Endothelial cell of umbilical vein (primary cell): Measurements from ENCODE around the gene LGALS3BP. TPM values are rescaled to one million over a fixed set of nuclear protein-coding genes. Genes with fewer than 3 reads are reported as not detected.
A peak's percentile ranks its signal among the peaks of the same experiment; 100 is the strongest.

ENCODE experiments used
- BruUV-seq: library from RNA; stranded (reverse); fragments of 400-500 nt; replicated peaks from 2 replicates; lab custom pipeline; 2021; lab: Mats Ljungman, UMichigan
- CTCF ChIA-PET: fragments of 300-600, 350-600 bp; sonication (Branson Sonifier 250); formaldehyde crosslinking; loops from one replicate; lab custom pipeline; 2021; ENCODE audit warnings: antibody characterized with exemption, inconsistent platforms; lab: Charles Lee
- POLR2A ChIA-PET: fragments of 300-600, 350-600 bp; sonication (Branson Sonifier 250); formaldehyde crosslinking; loops from one replicate; lab custom pipeline; 2021; ENCODE audit warnings: antibody characterized with exemption, inconsistent platforms; lab: Charles Lee
- DNase-seq: peaks from one replicate; pipeline ENCODE4 v3.0.0-alpha.2; 2011; ENCODE audit warnings: low read depth, low spot score
- FAIRE-seq: peaks from 2 replicates; lab custom pipeline; 2011; peaks lifted over from hg19 to GRCh38; lab: Jason Lieb, UNC
- H2AFZ ChIP-seq: 2 replicates; pipeline ENCODE4 v1.6.0; 2012; ENCODE audit warnings: low read depth, low read length, control low read depth, inconsistent platforms
- H3K27ac ChIP-seq: 2 replicates; pipeline ENCODE4 v1.5.1; 2011; ENCODE audit warnings: low read depth, mild to moderate bottlenecking, control low read depth, low read length, moderate library complexity; ENCODE audit not compliant: insufficient read depth
- H3K27me3 ChIP-seq, 2 experiments: 2 replicates each; pipeline versions ENCODE4 v1.6.0 to v1.6.1; 2011; ENCODE audit warnings: low read length in 2 of 2, mixed read lengths in 1 of 2; ENCODE audit not compliant: control insufficient read depth in 2 of 2, insufficient read depth in 2 of 2
- H3K36me3 ChIP-seq, 2 experiments: 2 replicates in 1 of 2; 3 replicates in 1 of 2; pipeline ENCODE4 v1.5.1; 2011; ENCODE audit warnings: low read length in 2 of 2, mild to moderate bottlenecking in 1 of 2, moderate library complexity in 1 of 2; ENCODE audit not compliant: control insufficient read depth in 2 of 2, insufficient read depth in 2 of 2; ENCODE audit errors: extremely low read depth in 1 of 2
- H3K4me1 ChIP-seq: 3 replicates; pipeline ENCODE4 v1.5.1; 2011; ENCODE audit warnings: mild to moderate bottlenecking, low read length; ENCODE audit not compliant: control insufficient read depth, insufficient read depth; ENCODE audit errors: extremely low read depth
- H3K4me2 ChIP-seq: 2 replicates; pipeline ENCODE4 v1.6.1; 2011; ENCODE audit warnings: low read length, control low read depth, mixed read lengths; ENCODE audit not compliant: insufficient read depth
- H3K4me3 ChIP-seq, 3 experiments: fragments of 200-600 bp in 1 of 3; sonication (generic), shearing (Covaris generic) in 1 of 3; replicated peaks in 1 of 3; 2 replicates each; pipeline ENCODE4 v1.5.1; 2011 to 2016; ENCODE audit warnings: control low read depth in 3 of 3, low read length in 3 of 3, mild to moderate bottlenecking in 2 of 3, inconsistent platforms in 1 of 3, low read depth in 1 of 3, moderate library complexity in 1 of 3; ENCODE audit not compliant: insufficient read depth in 1 of 3
- H3K79me2 ChIP-seq: 2 replicates; pipeline ENCODE4 v1.6.0; 2012; ENCODE audit warnings: low read length, inconsistent platforms; ENCODE audit not compliant: control insufficient read depth, insufficient read depth
- H3K9ac ChIP-seq: replicated peaks from 2 replicates; pipeline ENCODE3; 2011; ENCODE audit warnings: low read length, control low read depth; ENCODE audit not compliant: insufficient read depth; ENCODE audit errors: extremely low read depth
- H3K9me1 ChIP-seq: replicated peaks from 3 replicates; pipeline ENCODE4 v1.6.0; 2011; ENCODE audit warnings: mild to moderate bottlenecking, low read length; ENCODE audit not compliant: control insufficient read depth, insufficient read depth; ENCODE audit errors: extremely low read depth
- H3K9me3 ChIP-seq: replicated peaks from 2 replicates; pipeline ENCODE4 v1.5.1; 2012; ENCODE audit warnings: low read length, inconsistent platforms; ENCODE audit not compliant: control insufficient read depth, insufficient read depth
- H4K20me1 ChIP-seq: replicated peaks from 2 replicates; pipeline ENCODE3; 2011; ENCODE audit warnings: mild to moderate bottlenecking, low read length; ENCODE audit not compliant: control insufficient read depth, insufficient read depth; ENCODE audit errors: extremely low read depth
- CTCF ChIP-seq, 2 donors: IDR thresholded peaks; 1 replicate in 1 of 2; 2 replicates in 1 of 2; pipeline ENCODE4 v1.5.1; 2011; ENCODE audit warnings: low read length in 2 of 2, mild to moderate bottlenecking in 2 of 2, moderate library complexity in 2 of 2, control low read depth in 1 of 2, inconsistent platforms in 1 of 2, low read depth in 1 of 2; ENCODE audit not compliant: insufficient read depth in 1 of 2; ENCODE audit errors: extremely low read depth in 1 of 2
- EZH2 ChIP-seq: IDR thresholded peaks from 2 replicates; pipeline ENCODE4 v1.6.1; 2012; ENCODE audit warnings: borderline replicate concordance, low read depth, mild to moderate bottlenecking, moderate library complexity, low read length, inconsistent platforms; ENCODE audit not compliant: severe bottlenecking
- GATA2 ChIP-seq: IDR thresholded peaks from 2 replicates; pipeline ENCODE4 v1.7.0; 2011; ENCODE audit warnings: low read depth, mild to moderate bottlenecking, moderate library complexity, mixed read lengths, low read length; ENCODE audit not compliant: insufficient read length, insufficient read depth
- JUN ChIP-seq: IDR thresholded peaks from 2 replicates; pipeline ENCODE4 v1.6.1; 2011; ENCODE audit warnings: borderline replicate concordance, low read depth; ENCODE audit not compliant: insufficient read length, insufficient read depth
- MAX ChIP-seq: IDR thresholded peaks from 2 replicates; pipeline ENCODE4 v1.6.1; 2011; ENCODE audit not compliant: insufficient read depth, insufficient read length
- MYC ChIP-seq: IDR thresholded peaks from one replicate; pipeline ENCODE4 v1.6.1; 2011; ENCODE audit warnings: mild to moderate bottlenecking, low read depth, low read length
- POLR2A ChIP-seq: IDR thresholded peaks from 2 replicates; pipeline ENCODE4 v1.6.1; 2012; ENCODE audit warnings: low read depth, mild to moderate bottlenecking, control low read depth, low read length
- POLR2AphosphoS5 ChIP-seq: IDR thresholded peaks from 2 replicates; pipeline ENCODE4 v1.6.1; 2012; ENCODE audit warnings: low read depth, mild to moderate bottlenecking, control low read depth, low read length, moderate library complexity; ENCODE audit not compliant: insufficient read depth
- dilution Hi-C: fragments of 300-500 bp; cut with MboI; formaldehyde crosslinking; loops from one replicate; pipeline ENCODE4 v1.15.0; 2019; ENCODE audit warnings: low sequenced_read_pairs; ENCODE audit not compliant: extremely low pct_ligation_motif_present
- intact Hi-C: fragments of 100-400 bp; cut with micrococcal nuclease; formaldehyde crosslinking; loops from one replicate; pipeline ENCODE4 v1.10.0; 2022
- polyA plus RNA-seq, 4 experiments: library from polyadenylated mRNA; depleted of rRNA in 3 of 4; stranded (reverse) in 3 of 4; unstranded in 1 of 4; fragments of >200 nt; gene quantifications; 2 replicates each; pipeline versions ENCODE4 v1.2.1 to v1.2.3, GENCODE V29; 2011 to 2012; ENCODE audit warnings: missing spikeins in 1 of 4
- total RNA-seq: library from RNA; stranded (reverse); gene quantifications from 2 replicates; pipeline ENCODE4 v1.2.3, GENCODE V29; 2021

LGALS3BP gene
- total and polyA plus RNA-seq, 2 donors (not counting 3 experiments of a cell fraction or from before 2014, with no cell fraction given) = 0.77 to 1.3 TPM

- dilution Hi-C loops (no loop called here), intact Hi-C loops (no loop called here)
- no peaks in the 10 kb centered on the region for H3K27me3 ChIP-seq
- H3K4me3 ChIP-seq = peak overlapping the region in 2 of 3 experiments; percentile 54 to 78
- H3K9me3 ChIP-seq = no peaks in the 10 kb centered on the region
- H4K20me1 ChIP-seq = peaks cover 5% of the 10 kb centered on the region
- POLR2A ChIA-PET = interaction anchor here (0.6 to 1.3 kb wide), 2 partner anchors 11 to 23 kb away, joined by 3 to 4 read pairs; no protein-coding TSS in a partner anchor
- H2AFZ ChIP-seq = no peak overlapping the region
- H3K36me3 ChIP-seq = no peaks in the 10 kb centered on the region
- CTCF ChIA-PET = interaction anchor here (0.5 to 2.0 kb wide), 5 partner anchors 10 to 57 kb away, joined by 3 to 16 read pairs (median 3); no protein-coding TSS in a partner anchor
- no peak for TF ChIP-seq POLR2AphosphoS5
- TF ChIP-seq MAX = no peak
- TF ChIP-seq EZH2 = no peak
- TF ChIP-seq MYC = no peak
- TF ChIP-seq CTCF (IDR thresholded peaks at IDR 0.05; ENCODE audit: extremely low read depth in 1 of 2, insufficient read depth in 1 of 2, low read depth in 1 of 2, low read length in 2 of 2) = no peak
- no peak for TF ChIP-seq GATA2
- TF ChIP-seq POLR2A = no peak
- TF ChIP-seq JUN = no peak
- DNase-seq (no peak), FAIRE-seq (peak; percentile 46)
- no peak overlapping the region for H3K9ac ChIP-seq
- H3K27ac ChIP-seq = no peak overlapping the region
- no peaks in the 10 kb centered on the region for H3K9me1 ChIP-seq
- peak overlapping the region; percentile 57 for H3K4me2 ChIP-seq
- peaks cover 13% of the 10 kb centered on the region for H3K4me1 ChIP-seq
- H3K79me2 ChIP-seq = peaks cover 55% of the 10 kb centered on the region
- TSS peak; percentile 18 for BruUV-seq
Observed at GRCh38 chr17:78922816-78923498, 56.8 kb downstream of the LGALS3BP start.
